Iris pigment epithelial cell (primary cell): ENCODE data around the gene TUBA4A.
"Not testable (repeated sequence)": the region's sequence is repeated elsewhere in the genome, so short reads cannot be mapped to it uniquely, and the experiment has no call there.

ENCODE experiments used
- DNase-seq: peaks from one replicate; pipeline ENCODE4 v3.0.0-alpha.2; 2011; ENCODE audit warnings: low read depth

The TUBA4A gene

DNA sequence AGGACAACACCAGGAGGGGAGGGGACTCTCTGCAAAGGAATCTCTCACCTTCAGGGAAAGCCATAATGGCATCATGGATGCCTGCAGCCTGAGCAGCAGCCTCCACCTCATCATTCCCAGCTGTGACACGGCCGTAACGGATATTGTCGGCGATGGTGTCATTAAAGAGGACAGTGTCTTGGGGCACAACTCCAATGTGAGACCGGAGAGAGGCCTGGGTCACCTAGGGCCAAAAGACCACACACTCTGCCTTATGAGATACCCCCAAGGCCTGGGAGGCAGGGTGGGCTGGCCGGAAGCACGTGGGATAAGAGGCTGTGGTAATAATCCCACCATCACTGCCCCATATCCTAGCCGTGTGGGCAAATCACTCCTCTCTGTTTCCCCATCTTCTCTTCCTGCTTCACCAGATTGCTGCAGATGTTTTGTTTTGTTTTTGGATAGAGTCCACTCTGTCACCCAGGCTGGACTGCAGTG, 42.8 kb downstream of the TUBA4A start:
- no peak for DNase-seq

DNA sequence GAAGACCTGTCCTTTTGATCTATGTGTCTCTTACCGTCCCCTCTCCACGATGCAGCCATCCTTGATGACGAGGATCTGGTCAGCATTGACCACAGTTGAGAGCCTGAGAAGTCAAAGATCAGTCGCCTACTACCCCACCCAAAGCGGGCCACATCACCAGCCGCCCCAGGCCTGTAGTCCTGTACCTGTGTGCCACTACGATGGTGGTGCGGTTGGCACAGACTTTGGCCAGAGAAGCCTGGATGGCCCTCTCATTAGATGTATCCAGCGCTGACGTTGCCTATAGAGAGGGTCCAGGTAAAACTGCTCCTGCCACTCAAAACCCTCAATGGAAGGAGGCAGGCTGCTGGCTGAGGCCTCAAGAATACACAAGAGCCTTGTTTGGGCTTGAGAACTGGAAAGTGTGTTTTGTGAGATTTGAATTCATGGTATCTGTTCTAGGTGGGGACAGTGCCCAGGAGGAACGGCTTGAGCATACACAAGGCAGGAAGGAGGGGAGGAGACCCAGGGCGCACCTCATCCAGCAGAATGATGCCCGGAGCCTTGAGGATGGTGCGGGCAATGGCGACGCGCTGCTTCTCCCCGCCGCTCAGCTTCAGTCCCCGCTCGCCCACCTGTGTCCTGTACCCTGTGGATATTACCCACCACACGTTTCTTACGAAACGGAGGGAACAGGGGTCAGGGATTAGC, 43.4 kb downstream of the TUBA4A start:
- no peak for DNase-seq

DNA sequence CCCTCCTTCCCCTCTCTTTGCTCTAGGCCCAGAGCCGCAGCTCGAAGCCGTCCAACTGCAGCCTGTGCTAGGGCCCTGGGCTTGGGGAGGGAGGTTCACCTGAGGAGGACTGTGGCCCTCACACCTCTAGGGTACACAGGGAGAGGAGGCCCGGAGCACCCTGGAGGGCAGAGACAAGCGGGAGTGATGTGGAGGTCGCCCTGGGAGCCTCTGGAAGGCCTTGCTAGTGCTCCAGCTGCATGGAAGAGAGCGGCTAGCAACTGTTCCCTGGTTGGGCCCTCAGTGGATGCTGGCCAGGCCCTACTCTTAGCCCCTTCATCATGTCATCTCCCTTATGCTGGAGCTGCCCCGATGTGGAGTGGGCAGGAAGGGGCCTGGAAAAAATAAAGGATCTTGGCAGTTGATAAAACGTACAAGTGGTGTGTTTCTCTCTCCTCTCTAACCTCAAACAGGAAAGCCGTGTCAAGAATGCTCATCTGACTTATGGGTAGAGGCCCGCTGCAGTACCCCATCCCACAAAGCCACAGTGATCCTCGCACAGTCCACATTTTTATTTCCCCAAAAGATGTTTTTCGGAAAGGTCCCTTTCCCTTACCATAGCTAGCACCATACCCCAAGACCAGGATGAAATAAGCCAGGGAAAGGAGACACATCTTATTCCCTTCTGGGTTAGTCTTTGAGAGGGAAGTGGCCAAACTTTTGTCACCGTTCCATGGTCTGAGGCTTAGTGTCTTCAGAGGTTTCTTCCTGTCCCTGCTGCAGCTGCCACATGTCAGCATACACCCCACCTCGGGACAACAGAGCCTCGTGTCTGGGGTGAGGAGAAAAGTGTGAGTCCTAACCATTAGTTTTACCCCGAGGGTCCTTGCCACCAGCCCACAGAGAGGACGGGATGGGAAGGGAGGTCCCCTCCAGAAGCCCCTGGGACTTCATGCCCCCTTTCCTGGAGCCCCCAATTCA, 44.2 kb downstream of the TUBA4A start:
- DNase-seq: no peak

DNA sequence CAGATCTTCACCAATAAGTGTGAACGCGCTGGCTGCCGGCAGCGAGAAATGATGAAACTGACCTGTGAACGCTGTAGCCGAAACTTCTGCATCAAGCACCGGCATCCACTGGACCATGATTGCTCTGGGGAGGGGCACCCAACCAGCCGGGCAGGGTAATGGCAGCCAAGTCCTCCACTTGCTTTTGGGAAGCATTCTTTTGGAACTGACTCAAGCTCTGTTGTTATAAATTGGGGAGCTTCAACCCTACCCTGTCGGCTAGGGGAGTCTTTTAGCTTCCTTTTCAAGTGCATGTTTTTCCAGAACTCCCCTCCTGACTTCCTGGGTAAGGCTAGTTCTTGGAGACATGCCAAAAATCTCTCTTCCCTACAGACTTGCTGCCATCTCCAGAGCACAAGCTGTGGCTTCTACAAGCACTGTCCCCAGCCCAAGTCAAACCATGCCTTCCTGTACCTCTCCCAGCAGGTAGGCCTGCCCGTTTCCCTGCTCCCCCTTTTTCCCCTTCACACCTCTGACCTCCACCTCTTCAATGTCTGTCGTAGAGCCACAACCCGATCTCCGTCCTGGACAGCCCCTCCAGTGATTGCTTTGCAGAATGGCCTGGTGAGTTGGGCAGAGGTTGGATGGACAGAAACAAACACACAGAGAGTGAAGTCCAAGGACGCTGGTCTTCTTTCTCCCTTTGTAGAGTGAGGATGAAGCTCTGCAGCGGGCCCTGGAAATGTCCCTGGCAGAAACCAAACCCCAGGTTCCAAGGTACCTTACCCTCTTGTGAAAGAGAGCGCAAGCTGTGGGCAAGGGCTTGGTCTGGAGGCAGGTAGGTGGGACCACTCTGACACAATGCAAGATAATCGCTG, 45.6 kb downstream of the TUBA4A start:
- peak; percentile 21 for DNase-seq

DNA sequence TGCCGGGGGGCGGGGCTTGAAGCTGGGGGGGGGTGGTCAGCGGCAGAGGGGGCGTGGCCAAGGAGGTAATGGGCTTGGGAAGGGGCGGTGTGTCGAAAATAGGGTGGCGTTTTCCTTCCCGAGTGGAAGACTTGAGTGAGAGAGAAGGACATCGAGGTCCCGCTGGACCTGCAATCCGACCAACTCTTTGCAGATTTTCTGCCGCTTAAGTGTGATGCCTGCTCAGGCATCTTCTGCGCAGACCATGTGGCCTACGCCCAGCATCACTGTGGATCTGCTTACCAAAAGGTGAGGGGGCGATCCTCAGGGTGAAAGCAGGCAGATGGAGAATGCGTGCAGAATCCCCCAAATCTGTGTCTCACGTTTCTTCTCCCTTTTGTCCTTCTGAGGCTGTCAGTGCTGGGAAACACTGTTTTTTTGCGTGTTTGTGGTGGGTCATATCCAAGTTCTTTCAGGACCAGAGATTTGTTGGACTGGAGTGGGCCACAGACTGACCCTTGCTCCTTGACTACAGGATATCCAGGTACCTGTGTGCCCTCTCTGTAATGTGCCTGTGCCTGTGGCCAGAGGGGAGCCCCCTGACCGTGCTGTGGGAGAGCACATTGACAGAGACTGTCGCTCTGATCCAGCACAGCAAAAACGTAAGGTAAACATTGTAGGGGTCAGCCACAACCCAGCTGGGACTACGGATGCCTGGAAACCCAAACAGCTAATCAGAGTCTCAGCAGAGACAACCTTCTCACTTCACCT, 46.4 kb downstream of the TUBA4A start:
- DNase-seq: peak; percentile 11

DNA sequence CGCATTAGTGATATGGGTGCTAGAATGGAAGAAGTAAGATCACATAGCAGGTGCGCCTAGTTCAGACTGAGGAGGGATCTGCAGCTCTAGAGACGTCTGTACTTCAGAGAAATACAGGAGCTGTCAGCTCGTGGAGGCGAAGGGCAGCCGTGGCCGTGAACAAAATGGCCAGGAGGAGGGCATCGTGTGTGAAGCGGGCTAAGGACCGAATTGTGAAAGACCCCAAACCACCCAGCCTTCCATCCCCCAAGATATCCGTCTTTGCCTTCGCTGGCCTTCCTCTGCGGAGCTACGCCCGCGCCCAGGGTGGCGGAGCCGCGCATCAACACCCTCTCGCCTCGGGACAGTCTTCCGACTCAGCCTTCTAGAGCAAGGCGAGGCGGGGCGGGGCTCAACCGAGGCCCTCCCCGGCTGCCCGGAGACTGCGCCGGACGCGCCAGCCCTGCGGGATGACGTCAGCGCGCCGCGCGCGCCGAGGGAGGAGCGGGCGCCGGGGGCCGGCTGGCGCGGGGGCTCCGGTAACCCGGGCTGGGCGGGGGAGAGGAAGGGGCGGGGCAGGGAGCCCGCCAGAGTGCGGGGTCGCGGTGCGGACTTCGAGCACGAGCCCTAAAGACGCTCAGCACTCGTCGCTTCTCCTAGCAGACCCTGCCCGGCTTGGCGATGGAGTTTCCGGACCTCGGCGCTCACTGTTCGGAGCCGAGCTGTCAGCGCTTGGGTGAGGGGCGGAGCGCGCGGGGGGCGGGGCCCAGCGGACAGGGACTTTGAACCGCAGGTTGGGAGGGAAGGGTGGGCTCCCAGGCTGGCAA, 47.2 kb downstream of the TUBA4A start, which contains the start of gene ZFAND2B:
TSS of gene ZFAND2B (plus strand) at position 455 of the 806 bp plus-strand sequence. CDS start at position 661, 206 bp downstream.
- DNase-seq: peak; percentile 91

GRCh38 chr2:219205981-219206327, 47.8 kb downstream of the TUBA4A start:
- DNase-seq: no peak

DNA sequence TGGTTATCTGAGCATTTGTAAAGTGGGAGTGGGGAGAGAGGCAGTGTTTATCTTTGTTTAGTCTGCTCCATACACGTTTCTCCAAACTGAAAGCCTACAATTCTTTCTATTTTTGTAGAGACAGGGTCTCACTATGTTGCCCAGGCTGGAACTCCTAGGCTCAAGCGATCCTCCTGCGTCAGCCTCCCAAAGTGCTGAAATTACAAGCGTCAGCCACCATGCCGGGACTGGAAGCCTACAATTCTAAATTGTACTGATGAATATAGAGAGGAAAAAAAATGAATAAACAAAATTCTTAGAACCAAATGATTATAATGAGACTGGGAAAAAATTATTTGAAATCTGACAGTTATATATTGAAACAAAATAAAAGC, 48.6 kb downstream of the TUBA4A start:
- no peak for DNase-seq

DNA sequence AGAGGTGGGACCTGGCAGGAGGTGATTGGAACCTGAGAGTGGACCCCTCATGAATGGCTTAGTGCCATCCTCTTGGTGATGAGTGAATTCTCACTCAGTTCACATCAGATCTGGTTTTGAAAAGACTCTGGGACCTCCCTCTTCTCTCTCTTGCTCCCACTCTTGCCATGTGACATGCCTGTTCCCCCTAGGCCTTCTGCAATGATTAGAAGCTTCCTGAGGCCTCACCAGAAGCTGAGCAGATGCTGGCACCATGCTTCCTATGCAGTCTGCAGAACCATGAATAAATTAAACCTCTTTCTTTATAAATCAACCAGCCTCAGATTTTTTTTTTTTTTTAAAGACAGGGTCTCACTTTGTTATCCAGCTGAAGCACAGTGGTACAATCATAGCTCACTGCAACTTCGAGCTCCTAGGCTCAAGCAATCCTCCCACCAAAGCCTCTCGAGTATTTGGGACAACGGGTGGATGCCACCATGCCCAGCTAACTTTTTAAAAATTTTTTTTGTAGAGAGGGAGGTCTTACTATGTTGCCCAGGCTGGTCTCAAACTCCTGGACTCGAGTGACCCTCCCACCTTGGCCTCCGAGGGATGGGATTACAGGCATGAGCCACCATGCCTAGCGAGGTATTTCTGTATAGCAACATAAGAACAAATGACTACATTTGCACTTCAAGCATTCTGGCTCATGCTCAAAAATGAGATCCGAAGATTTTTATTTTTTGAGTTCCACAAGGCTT, 49.1 kb downstream of the TUBA4A start:
- DNase-seq: no peak

DNA sequence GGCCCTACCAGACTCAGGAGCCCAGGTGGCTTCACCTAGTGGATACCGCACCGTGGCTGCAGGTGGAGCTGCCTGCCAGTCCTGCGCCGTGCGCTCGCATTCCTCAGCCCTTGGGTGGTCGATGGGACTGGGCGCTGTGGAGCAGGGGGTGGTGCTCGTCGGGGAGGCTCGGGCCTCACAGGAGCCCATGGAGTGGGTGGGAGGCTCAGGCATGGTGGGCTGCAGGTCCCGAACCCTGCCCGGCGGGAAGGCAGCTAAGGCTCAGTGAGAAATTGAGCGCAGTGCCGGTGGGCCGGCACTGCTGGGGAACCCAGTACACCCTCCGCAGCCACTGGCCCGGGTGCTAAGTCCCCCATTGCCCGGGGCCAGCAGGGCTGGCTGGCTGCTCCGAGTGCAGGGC, 52.4 kb downstream of the TUBA4A start:
- not testable (repeated sequence) for DNase-seq

- not testable (repeated sequence) for DNase-seq
These were observed 53.0 kb downstream of the TUBA4A start for GRCh38 chr2:219200502-219201326.
